Ovary (tissue), 3 donors: ENCODE data around the gene ERRFI1.

ENCODE experiments used
- EP300 ChIP-seq: sonication (generic); formaldehyde crosslinking; IDR thresholded peaks from one replicate; pipeline ENCODE4 v1.6.1; 2017; ENCODE audit warnings: antibody characterized with exemption
- POLR2A ChIP-seq: fragments of 450-650 bp; IDR thresholded peaks from one replicate; pipeline ENCODE4 v1.6.1; 2017; ENCODE audit warnings: antibody characterized with exemption, mild to moderate bottlenecking, moderate library complexity
- TF ChIP-seq, protein P1 (sequence below), 3 donors: fragments of 450-650 bp in 2 of 3; fragments of 200-600 bp in 1 of 3; IDR thresholded peaks; one replicate each; pipeline versions ENCODE4 v1.5.1 to v1.8.0; 2016 to 2022; ENCODE audit warnings: antibody characterized with exemption in 3 of 3, mild to moderate bottlenecking in 1 of 3
- donor health status: DM: no; HTN: no; CAD: no.

DNA sequence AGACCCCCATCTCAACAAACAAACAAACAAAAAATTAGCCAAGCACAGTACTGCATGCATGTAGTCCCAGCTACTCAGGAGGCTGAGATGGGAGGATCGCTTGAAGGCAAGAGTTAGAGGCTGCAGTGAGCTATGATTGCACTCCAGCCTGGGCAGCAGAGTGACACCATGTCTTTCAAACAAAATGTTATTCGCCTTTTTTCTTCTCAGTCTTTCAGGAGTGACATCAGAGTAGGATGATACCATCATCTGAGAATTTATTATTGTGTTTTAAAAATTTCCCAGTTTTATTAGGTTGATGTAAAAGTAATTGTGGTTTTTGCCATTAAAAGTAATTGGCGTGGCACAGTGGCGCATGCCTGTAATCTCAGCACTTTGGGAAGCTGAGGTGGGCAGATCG is 53.8 kb downstream of the ERRFI1 start:
- TF ChIP-seq, protein P1, sequence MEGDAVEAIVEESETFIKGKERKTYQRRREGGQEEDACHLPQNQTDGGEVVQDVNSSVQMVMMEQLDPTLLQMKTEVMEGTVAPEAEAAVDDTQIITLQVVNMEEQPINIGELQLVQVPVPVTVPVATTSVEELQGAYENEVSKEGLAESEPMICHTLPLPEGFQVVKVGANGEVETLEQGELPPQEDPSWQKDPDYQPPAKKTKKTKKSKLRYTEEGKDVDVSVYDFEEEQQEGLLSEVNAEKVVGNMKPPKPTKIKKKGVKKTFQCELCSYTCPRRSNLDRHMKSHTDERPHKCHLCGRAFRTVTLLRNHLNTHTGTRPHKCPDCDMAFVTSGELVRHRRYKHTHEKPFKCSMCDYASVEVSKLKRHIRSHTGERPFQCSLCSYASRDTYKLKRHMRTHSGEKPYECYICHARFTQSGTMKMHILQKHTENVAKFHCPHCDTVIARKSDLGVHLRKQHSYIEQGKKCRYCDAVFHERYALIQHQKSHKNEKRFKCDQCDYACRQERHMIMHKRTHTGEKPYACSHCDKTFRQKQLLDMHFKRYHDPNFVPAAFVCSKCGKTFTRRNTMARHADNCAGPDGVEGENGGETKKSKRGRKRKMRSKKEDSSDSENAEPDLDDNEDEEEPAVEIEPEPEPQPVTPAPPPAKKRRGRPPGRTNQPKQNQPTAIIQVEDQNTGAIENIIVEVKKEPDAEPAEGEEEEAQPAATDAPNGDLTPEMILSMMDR (IDR thresholded peaks at IDR 0.05) = no peak
- no peak for TF ChIP-seq POLR2A
- TF ChIP-seq EP300 = no peak
